ENCODE results near the gene CANT1. TPM values are rescaled to one million over a fixed set of nuclear protein-coding genes. Genes with fewer than 3 reads are reported as not detected.

CANT1 gene
- total and polyA plus RNA-seq, 8 donors, result 16.6 to 151 (median 40.7) TPM

GRCh38 chr17:79039171-79039570 is 29.6 kb upstream of the CANT1 start:
- WGBS, 5 donors, result 86 to 97% (median 96%) methylated on average over 8 of the region's 8 CpGs
- DNase-seq, result no peak

GRCh38 chr17:79038545-79039135 is 29.1 kb upstream of the CANT1 start:
- intact Hi-C loops (cut with DNase I; ENCODE audit: low total_unique reads), result no loop called here
- H3K4me1 ChIP-seq, result peaks cover 3 to 38% (median 20%) of the 10 kb centered on the region in 4 donors
- no peaks in the 10 kb centered on the region for H3K27me3 ChIP-seq
- DNase-seq, result no peak
- 79 to 83% (median 81%) methylated on average over 8 of the region's 8 CpGs for WGBS, 5 donors
- H3K9me3 ChIP-seq, result no peaks in the 10 kb centered on the region
- peak overlapping the region in 4 of 5 donors; percentile 4 to 64 (median 40) for H3K27ac ChIP-seq
- H3K4me3 ChIP-seq, result no peak overlapping the region
- TF ChIP-seq POLR2A (IDR thresholded peaks at IDR 0.05) (no peak), POLR2AphosphoS5 (IDR thresholded peaks at IDR 0.05) (peak in 2 of 3 donors; percentile 4 to 16)
- H3K36me3 ChIP-seq, result no peaks in the 10 kb centered on the region

More at GRCh38 chr17:79039171-79039570, 29.6 kb upstream of the CANT1 start:
- Histone ChIP-seq H3K4me3 (no peak overlapping the region), H3K27ac (peak overlapping the region in 3 of 5 donors; percentile 37 to 64 (median 42)), H3K27me3 (no peaks in the 10 kb centered on the region), H3K4me1 (peaks cover 0 to 32% (median 15%) of the 10 kb centered on the region in 4 donors), H3K9me3 (no peaks in the 10 kb centered on the region), H3K36me3 (no peaks in the 10 kb centered on the region)
- TF ChIP-seq POLR2AphosphoS5 (IDR thresholded peaks at IDR 0.05), result no peak
- TF ChIP-seq EP300 (IDR thresholded peaks at IDR 0.05), result no peak
- no peak for TF ChIP-seq CTCF (IDR thresholded peaks at IDR 0.05)
- TF ChIP-seq POLR2A (IDR thresholded peaks at IDR 0.05), result no peak
- intact Hi-C loops (cut with DNase I; ENCODE audit: low total_unique reads), result no loop called here

- Histone ChIP-seq H3K27me3 (peaks cover 0 to 6% (median 0%) of the 10 kb centered on the region in 3 donors), H3K4me1 (peaks cover 5 to 39% (median 19%) of the 10 kb centered on the region in 4 donors), H3K9me3 (no peaks in the 10 kb centered on the region), H3K27ac (peak overlapping the region in 3 of 5 donors; percentile 1 to 29 (median 24)), H3K36me3 (no peaks in the 10 kb centered on the region), H3K4me3 (no peak overlapping the region)
- peak in 1 of 2 donors; percentile 45 for DNase-seq
- TF ChIP-seq POLR2AphosphoS5 (IDR thresholded peaks at IDR 0.05) (peak in 2 of 3 donors; percentile 24 to 70), POLR2A (IDR thresholded peaks at IDR 0.05) (no peak)
- intact Hi-C loops (cut with DNase I; ENCODE audit: low total_unique reads), result no loop called here
- WGBS, 5 donors, result 68 to 82% (median 79%) methylated on average over 3 of the region's 3 CpGs
Observed at GRCh38 chr17:79036596-79036995, 27.0 kb upstream of the CANT1 start.

- WGBS, 5 donors, result 95 to 98% (median 97%) methylated on average over 6 of the region's 6 CpGs
- TF ChIP-seq POLR2AphosphoS5 (IDR thresholded peaks at IDR 0.05) (no peak), POLR2A (IDR thresholded peaks at IDR 0.05) (no peak), CTCF (IDR thresholded peaks at IDR 0.05) (no peak), EP300 (IDR thresholded peaks at IDR 0.05) (no peak)
- no peak overlapping the region for H3K4me3 ChIP-seq
- H3K4me1 ChIP-seq, result peaks cover 5 to 39% (median 19%) of the 10 kb centered on the region in 4 donors
- intact Hi-C loops (cut with DNase I; ENCODE audit: low total_unique reads), result no loop called here
- H3K27me3 ChIP-seq, result peaks cover 0 to 6% (median 0%) of the 10 kb centered on the region in 3 donors
- peak overlapping the region in 3 of 5 donors; percentile 1 to 29 (median 24) for H3K27ac ChIP-seq
- H3K36me3 ChIP-seq, result no peaks in the 10 kb centered on the region
- H3K9me3 ChIP-seq, result no peaks in the 10 kb centered on the region
- no peak for DNase-seq
Observed at GRCh38 chr17:79036181-79036580, 26.6 kb upstream of the CANT1 start.

GRCh38 chr17:79035686-79036085 is 26.1 kb upstream of the CANT1 start:
- no peak for DNase-seq
- Histone ChIP-seq H3K4me3 (no peak overlapping the region), H3K9me3 (no peaks in the 10 kb centered on the region), H3K36me3 (no peaks in the 10 kb centered on the region), H3K27me3 (peaks cover 0 to 6% (median 0%) of the 10 kb centered on the region in 3 donors), H3K4me1 (peaks cover 5 to 39% (median 19%) of the 10 kb centered on the region in 4 donors), H3K27ac (no peak overlapping the region)
- no peak for TF ChIP-seq POLR2A (IDR thresholded peaks at IDR 0.05)
- TF ChIP-seq POLR2AphosphoS5 (IDR thresholded peaks at IDR 0.05), result no peak
- no peak for TF ChIP-seq EP300 (IDR thresholded peaks at IDR 0.05)
- no peak for TF ChIP-seq CTCF (IDR thresholded peaks at IDR 0.05)
- WGBS, 5 donors, result 93 to 97% (median 95%) methylated on average over 6 of the region's 6 CpGs
- intact Hi-C loops (cut with DNase I; ENCODE audit: low total_unique reads), result no loop called here

Data from stomach (tissue), 9 donors.